Subcutaneous abdominal adipose tissue (tissue), 5 donors: ENCODE measurements around the gene OSBPL6.
"Not testable (repeated sequence)": the region's sequence is repeated elsewhere in the genome, so short reads cannot be mapped to it uniquely, and the experiment has no call there.

Experiments used
- H3K27ac ChIP-seq: one replicate; pipeline ENCODE4 v1.7.0; 2013; ENCODE audit warnings: low read depth, mild to moderate bottlenecking, inconsistent platforms, low read length, moderate library complexity
- H3K27me3 ChIP-seq, 5 donors: one replicate each; pipeline ENCODE4 v1.7.0; 2013; ENCODE audit warnings: low read length in 5 of 5, inconsistent platforms in 1 of 5; ENCODE audit not compliant: control insufficient read depth in 5 of 5, insufficient read depth in 4 of 5
- H3K36me3 ChIP-seq, 5 donors: one replicate each; pipeline ENCODE4 v1.7.0; 2013; ENCODE audit warnings: low read length in 5 of 5; ENCODE audit not compliant: control insufficient read depth in 5 of 5, insufficient read depth in 5 of 5
- H3K4me1 ChIP-seq, 5 donors: one replicate each; pipeline ENCODE4 v1.7.0; 2013; ENCODE audit warnings: low read length in 5 of 5, mild to moderate bottlenecking in 3 of 5, moderate library complexity in 1 of 5; ENCODE audit not compliant: control insufficient read depth in 5 of 5, insufficient read depth in 5 of 5
- H3K4me3 ChIP-seq, 5 donors: one replicate each; pipeline ENCODE4 v1.7.0; 2013; ENCODE audit warnings: low read length in 5 of 5, low read depth in 1 of 5
- H3K9ac ChIP-seq, 5 donors: one replicate each; pipeline ENCODE4 v1.7.0; 2013; ENCODE audit warnings: low read length in 5 of 5, mild to moderate bottlenecking in 4 of 5, moderate library complexity in 3 of 5
- H3K9me3 ChIP-seq, 5 donors: one replicate each; pipeline ENCODE4 v1.7.0; 2013; ENCODE audit warnings: low read length in 5 of 5; ENCODE audit not compliant: control insufficient read depth in 5 of 5
- donor health status: healthy.
- donor health status: healthy.
- donor health status: healthy.
- donor health status: healthy.
- donor health status: healthy.

OSBPL6 gene

GRCh38 chr2:178307650-178308049 is 113.3 kb downstream of the OSBPL6 start:
- Histone ChIP-seq H3K4me3 (no peak overlapping the region), H3K27me3 (no peaks in the 10 kb centered on the region), H3K9me3 (no peaks in the 10 kb centered on the region), H3K4me1 (no peaks in the 10 kb centered on the region), H3K36me3 (peaks cover 0 to 2% (median 0%) of the 10 kb centered on the region in 5 donors), H3K9ac (no peak overlapping the region), H3K27ac (no peak overlapping the region)

GRCh38 chr2:178309541-178309940 is 115.2 kb downstream of the OSBPL6 start:
- H3K27me3 ChIP-seq = no peaks in the 10 kb centered on the region
- no peaks in the 10 kb centered on the region for H3K9me3 ChIP-seq
- no peaks in the 10 kb centered on the region for H3K4me1 ChIP-seq
- no peak overlapping the region for H3K27ac ChIP-seq
- H3K36me3 ChIP-seq = peaks cover 0 to 2% (median 0%) of the 10 kb centered on the region in 5 donors
- H3K9ac ChIP-seq = no peak overlapping the region
- no peak overlapping the region for H3K4me3 ChIP-seq

DNA sequence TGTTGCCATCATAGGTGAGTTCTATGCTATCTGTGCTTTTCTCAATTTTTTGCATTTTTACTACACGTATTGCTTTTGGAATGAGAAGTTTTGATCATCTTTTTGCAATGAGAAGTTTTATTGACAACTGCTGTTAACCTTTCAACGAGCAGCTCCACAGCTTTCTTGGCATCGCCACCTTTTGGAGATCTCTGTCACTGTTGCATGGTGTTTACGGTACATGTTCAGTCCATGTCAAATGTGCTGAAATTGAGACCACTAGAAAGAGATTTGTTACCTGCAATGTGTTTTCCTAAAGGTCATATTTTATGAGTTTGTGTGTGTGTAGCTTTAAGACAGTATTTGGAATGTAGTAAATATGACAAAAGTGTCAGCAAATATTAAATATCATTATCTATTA is 120.8 kb downstream of the OSBPL6 start:
- Histone ChIP-seq H3K4me3 (no peak overlapping the region), H3K4me1 (no peaks in the 10 kb centered on the region), H3K9me3 (no peaks in the 10 kb centered on the region), H3K9ac (no peak overlapping the region), H3K27ac (no peak overlapping the region), H3K27me3 (no peaks in the 10 kb centered on the region), H3K36me3 (no peaks in the 10 kb centered on the region)

DNA sequence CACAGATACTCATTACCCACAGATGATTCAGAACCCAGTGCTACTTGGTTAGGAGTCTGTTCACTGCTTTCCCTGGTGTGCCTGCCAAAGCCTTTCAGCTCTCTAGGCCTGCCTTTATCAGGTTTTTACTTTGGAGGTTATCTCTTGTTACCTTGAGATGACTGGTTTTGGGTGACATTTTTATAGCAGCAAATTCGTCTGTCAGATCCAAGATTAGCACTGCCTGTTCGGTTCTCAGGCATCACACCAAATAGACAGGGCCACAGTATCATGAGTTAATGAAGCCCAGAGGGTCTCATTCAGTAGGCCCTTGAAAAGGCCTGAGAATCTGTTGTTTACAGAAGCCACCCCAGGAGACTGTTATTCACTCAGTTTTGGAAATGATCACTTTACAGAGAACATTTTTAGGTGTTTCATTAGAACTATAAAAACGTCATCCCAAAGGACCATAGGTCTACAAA is 121.2 kb downstream of the OSBPL6 start:
- H3K36me3 ChIP-seq = no peaks in the 10 kb centered on the region
- H3K27me3 ChIP-seq = no peaks in the 10 kb centered on the region
- H3K27ac ChIP-seq = no peak overlapping the region
- H3K9ac ChIP-seq = no peak overlapping the region
- no peaks in the 10 kb centered on the region for H3K4me1 ChIP-seq
- H3K4me3 ChIP-seq = no peak overlapping the region
- H3K9me3 ChIP-seq = no peaks in the 10 kb centered on the region

DNA sequence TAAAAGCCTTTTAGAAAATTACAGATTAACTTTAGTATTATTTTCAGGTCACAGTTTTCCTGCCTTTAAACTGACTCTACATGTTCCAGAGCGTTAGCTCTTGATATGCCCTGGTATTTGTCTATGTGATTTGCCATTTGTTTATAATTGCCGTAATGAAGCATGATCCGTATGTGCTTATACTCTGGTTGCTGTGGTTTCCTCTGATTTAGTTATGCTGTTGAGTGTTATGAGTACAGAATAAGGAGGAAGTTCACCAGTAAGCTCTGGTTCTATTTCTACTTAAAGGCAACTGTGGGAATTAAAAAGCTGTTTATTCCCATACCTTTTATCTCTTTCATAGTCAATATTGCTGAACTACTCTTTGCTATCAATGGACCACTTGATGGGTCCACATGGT is 123.5 kb downstream of the OSBPL6 start:
- Histone ChIP-seq H3K9me3 (no peaks in the 10 kb centered on the region), H3K27ac (no peak overlapping the region), H3K4me1 (no peaks in the 10 kb centered on the region), H3K27me3 (no peaks in the 10 kb centered on the region), H3K36me3 (no peaks in the 10 kb centered on the region), H3K4me3 (no peak overlapping the region), H3K9ac (no peak overlapping the region)

DNA sequence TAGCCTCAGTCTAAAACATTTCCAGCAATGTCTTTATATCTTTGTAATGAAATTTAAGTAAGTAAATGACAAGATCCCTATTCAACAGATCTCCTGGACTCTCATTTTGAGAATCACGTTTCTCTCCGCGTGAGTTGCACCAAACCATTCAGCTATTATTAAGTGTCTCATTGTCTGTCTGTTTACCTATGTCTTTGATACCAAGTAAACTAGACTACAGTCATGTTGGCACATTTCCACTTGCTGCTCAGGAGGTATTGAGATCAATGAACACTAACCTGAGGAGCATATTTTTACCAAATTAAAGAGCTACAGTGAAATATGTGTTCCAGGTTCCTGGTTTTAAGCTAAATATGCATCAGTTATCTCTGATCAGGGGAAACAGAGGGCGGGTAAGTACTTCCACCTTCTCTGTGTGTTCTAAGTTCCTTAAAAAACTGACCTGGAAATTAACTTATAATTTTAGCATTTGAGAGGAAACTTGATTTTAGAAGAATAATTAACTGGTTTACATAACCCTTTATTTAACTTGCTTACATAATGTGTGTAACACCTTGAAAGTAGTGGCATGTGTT is 125.8 kb downstream of the OSBPL6 start:
- Histone ChIP-seq H3K9me3 (no peaks in the 10 kb centered on the region), H3K36me3 (no peaks in the 10 kb centered on the region), H3K4me3 (no peak overlapping the region), H3K4me1 (no peaks in the 10 kb centered on the region), H3K9ac (no peak overlapping the region), H3K27me3 (no peaks in the 10 kb centered on the region), H3K27ac (no peak overlapping the region)

GRCh38 chr2:178322068-178322467 is 127.8 kb downstream of the OSBPL6 start:
- H3K27ac ChIP-seq = no peak overlapping the region
- no peak overlapping the region for H3K9ac ChIP-seq
- H3K36me3 ChIP-seq = no peaks in the 10 kb centered on the region
- H3K4me3 ChIP-seq = no peak overlapping the region
- no peaks in the 10 kb centered on the region for H3K4me1 ChIP-seq
- H3K9me3 ChIP-seq = no peaks in the 10 kb centered on the region
- H3K27me3 ChIP-seq = no peaks in the 10 kb centered on the region

DNA sequence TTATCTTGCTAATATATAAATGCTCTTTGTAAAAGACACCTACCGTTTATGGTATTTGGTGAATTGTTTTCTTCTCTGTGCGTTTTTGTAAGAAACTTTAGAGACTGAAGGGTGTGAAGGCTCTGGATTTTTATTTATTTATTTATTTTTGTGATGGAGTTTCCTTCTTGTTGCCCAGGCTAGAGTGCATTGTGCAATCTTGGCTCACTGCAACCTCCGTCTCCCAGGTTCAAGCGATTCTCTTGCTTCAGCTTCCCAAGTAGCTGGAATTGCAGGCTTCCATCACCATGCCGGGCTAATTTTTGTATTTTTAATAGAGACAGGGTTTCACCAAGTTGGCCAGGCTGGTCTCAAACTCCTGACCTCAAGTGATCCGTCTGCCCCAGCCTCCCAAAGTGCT is 129.0 kb downstream of the OSBPL6 start:
- not testable (repeated sequence) for H3K36me3 ChIP-seq, H3K27me3 ChIP-seq, H3K4me1 ChIP-seq, H3K9ac ChIP-seq, H3K9me3 ChIP-seq, H3K27ac ChIP-seq, H3K4me3 ChIP-seq

DNA sequence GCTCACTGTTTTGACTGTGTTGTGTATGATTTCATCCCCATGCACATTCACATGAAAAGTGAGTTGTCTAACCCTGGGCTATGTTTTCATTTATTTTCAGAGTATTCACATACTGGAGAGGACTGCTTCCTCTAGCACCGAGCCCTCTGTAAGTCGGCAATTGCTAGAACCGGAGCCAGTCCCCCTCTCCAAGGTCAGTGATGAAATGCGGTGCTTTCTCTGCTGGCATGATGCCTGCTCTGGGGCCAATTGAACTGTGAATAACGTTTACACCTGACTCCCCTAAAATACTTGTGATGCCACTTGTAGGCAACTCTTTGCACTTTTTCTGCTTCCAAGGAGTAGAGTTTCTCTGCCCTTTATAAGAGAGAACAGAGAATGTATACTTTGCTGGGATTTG is 129.8 kb downstream of the OSBPL6 start:
- Histone ChIP-seq H3K27ac (no peak overlapping the region), H3K4me1 (peaks cover 0 to 7% (median 0%) of the 10 kb centered on the region in 5 donors), H3K9ac (no peak overlapping the region), H3K36me3 (no peaks in the 10 kb centered on the region), H3K9me3 (no peaks in the 10 kb centered on the region), H3K4me3 (no peak overlapping the region), H3K27me3 (no peaks in the 10 kb centered on the region)

DNA sequence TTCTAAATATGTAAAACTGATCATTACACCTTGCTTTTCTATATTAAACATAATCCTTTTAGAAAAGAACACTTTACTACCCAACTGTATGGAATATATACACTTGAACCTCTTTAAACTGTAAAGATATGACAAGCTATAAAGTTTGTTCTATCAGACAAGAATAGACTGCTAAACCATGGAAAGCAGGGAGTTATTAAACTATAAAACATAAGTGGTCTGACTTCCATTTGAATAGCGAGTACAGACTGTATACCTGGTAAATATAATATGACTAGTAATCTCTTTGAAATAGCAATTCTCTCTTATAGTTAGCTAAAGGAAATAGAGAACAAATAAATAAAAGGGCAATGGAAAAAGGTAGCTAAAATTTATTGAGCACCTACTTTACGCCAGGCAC is 131.0 kb downstream of the OSBPL6 start:
- Histone ChIP-seq H3K27ac (no peak overlapping the region), H3K4me1 (peaks cover 0 to 7% (median 0%) of the 10 kb centered on the region in 5 donors), H3K4me3 (no peak overlapping the region), H3K36me3 (no peaks in the 10 kb centered on the region), H3K27me3 (no peaks in the 10 kb centered on the region), H3K9me3 (no peaks in the 10 kb centered on the region), H3K9ac (no peak overlapping the region)

- no peaks in the 10 kb centered on the region for H3K27me3 ChIP-seq
- no peak overlapping the region for H3K9ac ChIP-seq
- no peak overlapping the region for H3K27ac ChIP-seq
- no peak overlapping the region for H3K4me3 ChIP-seq
- peaks cover 0 to 7% (median 0%) of the 10 kb centered on the region in 5 donors for H3K4me1 ChIP-seq
- no peaks in the 10 kb centered on the region for H3K9me3 ChIP-seq
- H3K36me3 ChIP-seq = no peaks in the 10 kb centered on the region
Measured at GRCh38 chr2:178327516-178327915, 133.2 kb downstream of the OSBPL6 start.
